GM19397 (cell line): ENCODE results near the gene TMEM141.
"Not testable (repeated sequence)": the region's sequence is repeated elsewhere in the genome, so short reads cannot be mapped to it uniquely, and the experiment has no call there.

Experiments used
- ATAC-seq: cut with Tn5 transposase; IDR thresholded peaks from one replicate; pipeline ENCODE4 v1.9.1; 2021; ENCODE audit warnings: mild to moderate bottlenecking, moderate library complexity; ENCODE audit not compliant: unreplicated experiment

TMEM141 gene

GRCh38 chr9:136754626-136755301, 36.4 kb upstream of the TMEM141 start:
- ATAC-seq = no peak

- not testable (repeated sequence) for ATAC-seq
These were observed 35.6 kb upstream of the TMEM141 start for GRCh38 chr9:136755302-136756133.

GRCh38 chr9:136756134-136756438, 35.1 kb upstream of the TMEM141 start:
- no peak for ATAC-seq

- no peak for ATAC-seq
These were observed 34.3 kb upstream of the TMEM141 start for GRCh38 chr9:136756836-136757235.

GRCh38 chr9:136757328-136757727, 33.8 kb upstream of the TMEM141 start:
- no peak for ATAC-seq

GRCh38 chr9:136757751-136758140, 33.4 kb upstream of the TMEM141 start:
- ATAC-seq = no peak

- ATAC-seq = no peak
These were observed 32.1 kb upstream of the TMEM141 start for GRCh38 chr9:136759001-136759400.

- ATAC-seq = no peak
These were observed 31.5 kb upstream of the TMEM141 start for GRCh38 chr9:136759436-136760325.

GRCh38 chr9:136760424-136760823, 30.7 kb upstream of the TMEM141 start:
- no peak for ATAC-seq

GRCh38 chr9:136760834-136761544, 30.2 kb upstream of the TMEM141 start:
- ATAC-seq = not testable (repeated sequence)

GRCh38 chr9:136761545-136761981, 29.6 kb upstream of the TMEM141 start:
- ATAC-seq = no peak

GRCh38 chr9:136762221-136762691, 28.9 kb upstream of the TMEM141 start:
- no peak for ATAC-seq

GRCh38 chr9:136762915-136763648, 28.1 kb upstream of the TMEM141 start:
- ATAC-seq = no peak

- no peak for ATAC-seq
These were observed 27.5 kb upstream of the TMEM141 start for GRCh38 chr9:136763649-136764035.

- ATAC-seq = no peak
These were observed 26.7 kb upstream of the TMEM141 start, which contains the start of gene LCN15 for GRCh38 chr9:136764301-136764891. TSS of gene LCN15 (minus strand) at chr9:136764518. CDS start at chr9:136764488, 30 bp downstream.

GRCh38 chr9:136765041-136765440, 26.1 kb upstream of the TMEM141 start:
- no peak for ATAC-seq

- ATAC-seq = not testable (repeated sequence)
These were observed 25.3 kb upstream of the TMEM141 start for GRCh38 chr9:136765745-136766409.

- not testable (repeated sequence) for ATAC-seq
These were observed 24.6 kb upstream of the TMEM141 start for GRCh38 chr9:136766410-136767120.
